GM19455 (cell line): ENCODE measurements around the gene USP22.
"Not testable (repeated sequence)": the region's sequence is repeated elsewhere in the genome, so short reads cannot be mapped to it uniquely, and the experiment has no call there.

Source experiments
- ATAC-seq: cut with Tn5 transposase; IDR thresholded peaks from one replicate; pipeline ENCODE4 v1.9.1; 2021; ENCODE audit not compliant: unreplicated experiment

The USP22 gene

DNA sequence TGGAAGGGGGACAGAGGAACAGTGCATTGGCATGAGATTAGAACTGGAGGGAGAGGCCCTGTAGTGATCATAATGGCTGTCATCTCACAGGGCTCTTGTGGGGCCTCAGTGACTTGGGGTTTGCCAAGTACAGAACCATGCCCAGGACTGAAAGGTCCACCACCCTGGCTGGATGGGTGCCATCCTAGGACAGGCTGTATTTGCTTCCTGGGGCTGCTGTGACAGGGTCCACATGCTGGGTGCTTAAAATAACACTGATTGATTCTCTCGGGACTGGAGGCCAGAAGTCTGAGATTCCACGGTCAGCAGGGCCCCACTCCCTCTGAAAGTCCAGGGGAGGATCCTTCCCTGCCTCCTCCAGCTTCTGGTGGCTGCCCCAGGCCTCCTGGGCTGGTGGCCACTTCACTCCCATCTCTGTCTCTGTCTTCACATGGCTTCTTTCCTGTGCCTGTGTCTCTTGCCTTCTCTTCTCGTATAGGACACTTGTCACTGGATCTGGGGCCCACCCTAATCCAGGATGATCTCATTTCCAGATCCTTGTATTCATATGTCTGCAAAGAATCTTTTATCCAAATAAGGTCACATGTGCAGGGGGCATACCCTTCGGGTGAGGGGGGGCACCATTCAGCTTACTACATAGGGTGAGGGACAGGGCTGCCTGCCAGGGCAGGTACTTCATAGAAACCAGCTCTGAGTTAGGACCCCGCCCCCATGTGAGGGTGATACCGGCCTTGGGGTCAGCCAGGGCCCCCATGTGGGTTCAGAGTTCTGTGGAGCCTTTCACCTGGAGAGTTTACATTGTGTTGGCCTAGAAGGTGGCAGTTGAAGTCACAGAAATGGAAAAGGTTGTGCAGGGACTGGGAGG, 52.6 kb downstream of the USP22 start:
- no peak for ATAC-seq

DNA sequence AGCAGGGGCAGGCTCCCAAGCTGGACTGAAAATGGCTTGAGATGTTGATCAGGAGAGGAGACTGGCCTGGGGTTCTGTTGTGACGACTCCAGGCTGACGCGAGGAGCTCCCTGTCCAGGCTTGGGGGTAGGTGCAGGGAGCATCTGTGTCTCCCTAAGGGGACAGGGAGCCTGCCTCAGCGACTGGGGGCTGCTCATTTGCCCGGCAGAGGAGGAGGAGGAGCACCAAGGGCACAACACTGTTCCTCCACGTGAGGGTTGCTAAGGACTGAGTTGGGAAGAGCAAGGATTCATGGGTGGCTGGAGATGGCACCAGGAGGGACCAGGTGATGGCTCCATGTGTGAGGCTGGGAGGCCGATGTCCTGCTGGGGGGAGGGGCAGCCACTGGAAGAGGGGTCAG, 53.3 kb downstream of the USP22 start:
- ATAC-seq = no peak

DNA sequence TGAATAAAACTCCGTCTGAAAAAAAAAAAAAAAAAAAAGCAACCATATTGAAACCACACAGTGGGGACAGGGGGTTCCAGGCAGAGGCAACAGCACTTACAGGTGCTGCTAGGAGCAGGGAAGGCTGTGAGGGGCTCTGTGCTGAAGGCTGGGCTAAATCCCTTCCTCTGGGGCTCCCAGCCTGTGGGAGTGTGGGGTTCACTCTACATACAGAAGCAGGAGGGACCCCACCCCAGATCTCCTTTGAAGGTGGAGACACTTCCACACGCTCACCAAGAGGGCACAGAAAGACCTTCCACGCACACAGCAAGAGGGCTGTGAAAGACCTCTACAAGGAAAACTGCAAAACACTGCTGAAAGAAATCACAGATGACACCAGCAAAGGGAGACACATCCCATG, 53.9 kb downstream of the USP22 start:
- no peak for ATAC-seq

DNA sequence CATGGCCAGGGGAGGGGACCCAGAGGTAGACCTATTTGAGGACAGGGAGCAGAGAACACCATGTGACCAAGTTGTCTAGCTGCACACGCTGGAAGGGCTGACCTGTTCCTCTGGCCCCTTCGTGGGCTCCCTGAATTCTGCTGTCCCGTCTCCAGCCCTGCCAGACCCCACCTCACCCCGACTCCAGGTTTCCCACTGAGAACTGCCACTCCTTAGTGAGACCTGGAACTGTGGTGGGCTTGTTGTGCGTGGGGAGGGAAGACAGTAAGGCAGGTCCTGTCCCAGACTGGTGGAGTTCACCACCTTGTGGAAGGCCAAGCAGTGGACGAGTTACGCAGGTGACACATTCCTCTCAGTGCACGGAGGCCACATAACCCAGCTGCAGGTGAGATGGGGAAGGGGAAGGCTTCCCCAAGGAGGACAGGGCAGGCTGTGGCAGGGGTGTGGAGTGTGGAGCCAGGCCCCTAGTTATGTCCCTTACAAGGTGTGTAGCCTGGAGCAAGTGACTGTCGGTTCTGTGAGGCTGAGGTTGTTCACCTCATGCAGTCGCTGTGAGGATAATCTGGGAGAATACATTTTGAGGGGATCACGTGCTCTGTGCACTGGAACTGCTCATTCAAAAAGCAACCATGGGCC, 54.7 kb downstream of the USP22 start:
- ATAC-seq = no peak

DNA sequence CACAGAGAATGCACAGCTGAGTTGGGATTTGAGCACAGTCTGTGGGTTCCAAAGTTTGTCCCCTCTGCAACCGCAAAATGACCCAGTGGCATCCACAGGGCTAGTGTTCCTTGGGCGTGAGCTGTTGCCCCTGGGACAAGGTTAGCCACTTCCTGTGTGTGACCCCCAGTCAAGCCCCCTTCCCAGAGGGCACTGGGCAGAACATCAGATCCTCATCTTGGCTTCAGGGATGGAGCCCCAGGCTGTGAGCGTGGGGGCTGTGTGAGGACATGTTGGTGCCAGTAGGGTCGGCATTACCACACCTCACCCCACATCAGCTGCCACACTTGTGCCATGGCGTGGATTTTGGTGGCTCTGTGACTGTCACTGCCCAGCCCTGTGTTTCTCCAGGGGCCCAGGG, 55.3 kb downstream of the USP22 start:
- ATAC-seq = no peak

DNA sequence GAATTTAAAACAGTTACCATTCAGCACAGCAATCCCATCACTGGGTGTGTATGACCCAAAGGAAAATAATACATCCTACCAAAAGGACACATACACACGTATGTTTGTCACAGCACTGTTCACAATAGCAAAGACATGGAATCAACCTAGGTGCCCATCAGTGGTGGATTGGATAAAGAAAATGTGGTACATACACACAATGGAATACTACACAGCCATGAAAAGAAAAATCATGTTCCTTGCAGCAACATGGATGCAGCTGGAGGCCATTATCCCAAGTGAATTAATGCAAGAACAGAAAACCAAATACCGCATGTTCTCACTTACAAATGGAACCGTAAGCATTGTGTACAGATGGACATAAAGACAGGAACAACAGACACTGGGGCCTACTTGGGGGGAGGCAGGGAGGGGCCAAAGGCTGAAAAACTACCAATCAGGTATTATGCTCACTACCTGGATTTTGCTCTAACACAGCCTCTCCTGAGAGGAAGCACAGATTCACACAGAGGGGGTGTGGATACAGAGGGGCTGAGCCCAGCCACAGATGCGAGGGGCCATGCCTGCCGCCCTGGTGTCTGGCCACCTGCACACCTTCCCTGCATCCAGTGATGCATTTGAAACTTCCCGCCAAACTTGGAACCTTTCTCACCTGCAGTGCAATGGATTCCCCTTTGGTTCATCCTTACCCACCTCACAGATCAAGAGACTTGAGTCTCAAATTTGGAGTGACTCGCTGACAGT, 55.9 kb downstream of the USP22 start:
- ATAC-seq = no peak

DNA sequence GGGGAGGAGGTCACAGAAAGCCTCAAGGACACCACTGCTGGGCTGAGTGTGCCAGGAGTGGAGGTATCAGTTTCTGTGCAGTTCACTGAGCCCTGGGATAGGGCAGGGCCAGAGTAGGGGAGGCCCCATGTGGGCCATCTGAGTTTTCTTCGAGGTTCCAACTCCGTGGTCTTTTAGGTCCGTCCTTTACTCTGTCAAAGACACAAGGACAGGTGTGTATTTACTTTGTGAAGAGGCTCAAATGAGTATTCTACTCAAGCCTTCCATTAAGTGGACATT, 59.5 kb downstream of the USP22 start:
- no peak for ATAC-seq

DNA sequence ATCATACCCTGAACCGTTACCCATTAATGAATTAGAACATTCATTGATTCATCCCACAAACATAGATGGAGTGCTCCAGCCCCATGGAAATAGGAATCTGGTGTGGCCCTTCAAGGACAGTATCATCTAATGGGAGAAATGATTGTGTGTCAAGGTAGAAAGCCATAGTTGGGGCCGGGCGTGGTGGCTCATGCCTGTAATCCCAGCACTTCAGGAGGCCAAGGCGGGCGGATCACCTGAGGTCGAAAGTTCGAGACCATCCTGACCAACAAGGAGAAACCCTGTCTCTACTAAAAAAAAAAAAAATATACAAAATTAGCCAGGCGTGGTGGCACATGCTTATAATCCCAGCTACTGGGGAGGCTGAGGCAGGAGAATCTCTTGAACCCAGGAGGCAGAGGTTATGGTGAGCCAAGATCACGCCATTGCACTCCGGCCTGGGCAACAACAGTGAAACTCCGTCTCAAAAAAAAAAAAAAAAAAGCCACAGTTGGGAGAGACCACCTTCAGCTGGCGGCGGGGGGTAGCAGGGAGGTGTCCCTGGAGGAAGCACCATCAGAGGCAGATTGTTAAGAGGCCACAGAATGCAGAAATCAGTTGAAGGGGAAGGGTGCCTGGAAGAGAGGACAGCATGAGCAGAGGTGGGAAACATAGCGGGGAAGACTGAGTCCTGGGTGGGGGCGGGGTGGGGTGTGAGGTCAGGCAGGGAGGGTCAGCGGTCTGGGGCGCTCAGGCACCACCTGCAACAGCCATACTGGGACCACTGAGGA, 60.0 kb downstream of the USP22 start:
- no peak for ATAC-seq

DNA sequence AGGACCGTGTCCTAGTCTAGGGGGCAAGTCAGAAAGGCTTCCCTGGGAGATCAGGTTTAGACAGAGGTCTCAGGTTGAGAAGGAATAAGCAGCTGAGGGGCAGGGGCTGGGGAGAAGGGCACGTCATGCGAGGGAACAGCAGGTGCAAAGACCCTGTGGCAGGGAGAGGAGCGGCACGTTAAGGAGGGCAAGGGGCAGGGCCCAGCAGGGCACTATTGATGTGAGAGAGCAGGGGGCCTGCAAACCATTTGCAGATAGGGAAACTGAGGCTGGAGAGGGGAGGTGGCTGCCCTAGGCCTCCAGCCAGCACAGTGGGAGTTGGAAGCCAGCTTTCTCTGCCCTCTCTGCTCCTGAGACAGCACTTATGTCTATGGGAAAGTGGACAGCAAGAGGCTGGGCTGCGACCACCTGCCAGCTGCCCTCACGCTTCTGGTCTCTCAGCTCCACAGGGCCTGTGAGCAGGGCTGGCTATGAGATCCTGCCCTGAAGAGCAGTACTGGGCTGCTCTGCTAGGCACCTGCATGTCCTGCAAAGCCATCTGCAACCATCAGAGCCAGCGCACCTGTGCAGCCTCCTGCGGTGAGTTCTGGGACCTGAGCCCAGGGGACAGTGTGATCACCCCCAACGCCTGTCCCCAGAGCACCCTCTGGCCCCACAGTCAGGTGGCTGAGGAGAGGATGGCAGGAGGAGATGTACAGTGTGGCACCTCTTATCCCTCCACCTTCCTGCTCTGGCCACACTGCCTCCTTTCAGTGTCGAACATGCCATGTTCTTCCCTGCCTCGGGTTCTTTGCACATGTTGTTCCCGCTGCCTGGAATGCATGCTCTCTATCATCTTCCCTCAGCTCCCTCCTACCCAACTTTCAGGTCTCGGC, 61.5 kb downstream of the USP22 start:
- ATAC-seq = no peak

DNA sequence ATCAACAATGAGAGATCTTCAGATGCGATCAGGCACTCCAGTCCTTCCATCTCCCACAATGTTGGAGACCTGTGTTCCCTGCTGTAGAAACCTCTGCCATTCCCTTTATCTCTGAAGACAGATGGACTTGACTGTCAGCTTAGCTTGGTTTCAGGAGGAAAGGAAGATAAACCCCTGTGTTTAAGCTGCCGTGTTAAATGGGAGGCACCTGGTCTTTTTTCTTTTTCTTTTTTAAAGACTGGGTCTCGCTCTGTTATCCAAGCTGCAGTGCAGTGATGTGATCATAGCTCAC, 63.1 kb downstream of the USP22 start:
- no peak for ATAC-seq

DNA sequence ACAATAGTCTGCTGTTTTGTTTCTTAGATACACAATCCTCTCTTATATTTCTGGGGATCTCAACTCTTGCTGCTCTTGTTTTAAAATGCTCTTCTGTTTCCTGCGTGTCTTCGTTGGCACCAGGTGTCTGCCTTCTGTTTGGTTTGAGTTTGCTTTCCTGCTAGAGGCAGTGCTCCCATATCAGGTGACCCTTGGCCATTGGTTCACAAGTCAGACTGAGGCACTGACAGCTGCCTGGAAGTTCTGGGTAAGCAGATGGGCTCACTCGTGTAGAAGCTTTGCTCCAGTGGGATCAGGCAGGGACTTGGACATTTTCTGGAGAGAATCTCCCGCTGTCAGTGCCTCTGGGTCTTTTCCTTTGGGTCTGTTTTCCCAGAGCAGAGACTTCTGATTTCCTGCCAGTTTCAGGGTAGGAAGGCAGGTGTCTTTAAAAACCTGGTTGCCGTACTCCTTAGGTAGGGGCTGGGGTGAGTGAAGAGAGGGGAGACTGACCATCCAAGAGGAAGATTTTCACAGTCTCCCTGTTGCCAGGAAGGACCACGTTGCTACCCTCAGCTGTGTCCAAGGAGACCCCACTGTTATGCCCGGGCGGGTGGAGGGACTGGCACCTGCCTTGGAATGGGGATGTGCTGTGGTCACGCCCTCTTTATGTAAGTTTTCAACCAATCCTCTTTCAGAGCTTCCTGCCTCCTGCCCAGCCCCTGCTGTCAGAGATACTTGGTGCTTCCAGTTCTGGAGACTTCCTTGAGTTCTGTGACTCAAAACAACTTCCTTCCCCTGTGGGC, 63.6 kb downstream of the USP22 start:
- not testable (repeated sequence) for ATAC-seq

DNA sequence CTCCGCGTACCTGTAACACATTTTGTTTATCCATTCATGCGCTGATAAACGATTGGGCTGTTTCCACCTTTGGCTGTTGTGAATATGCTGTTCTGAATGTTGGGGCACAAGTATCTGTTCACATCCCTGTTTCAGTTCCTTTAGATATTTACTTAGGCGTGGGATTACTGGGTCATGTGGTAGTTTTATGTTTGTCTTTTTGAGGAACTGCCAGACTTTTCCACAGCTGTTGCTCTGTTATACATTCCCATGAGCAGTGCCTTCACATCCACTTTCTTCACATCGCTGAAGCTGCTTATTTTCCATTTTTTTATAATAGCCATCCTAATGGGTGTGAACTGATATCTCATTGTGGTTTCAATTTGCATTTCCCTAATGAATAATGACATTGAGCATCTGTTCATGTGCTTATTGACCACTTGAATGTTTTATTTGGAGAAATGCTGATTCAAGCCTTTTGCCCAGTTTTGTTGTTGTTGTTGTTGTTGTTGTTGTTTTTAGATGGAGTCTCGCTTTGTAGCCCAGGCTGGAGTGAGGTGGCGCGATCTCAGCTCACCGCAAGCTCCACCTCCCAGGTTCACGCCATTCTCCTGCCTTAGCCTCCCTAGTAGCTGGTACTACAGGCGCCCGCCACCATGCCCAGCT, 65.1 kb downstream of the USP22 start:
- ATAC-seq = not testable (repeated sequence)

DNA sequence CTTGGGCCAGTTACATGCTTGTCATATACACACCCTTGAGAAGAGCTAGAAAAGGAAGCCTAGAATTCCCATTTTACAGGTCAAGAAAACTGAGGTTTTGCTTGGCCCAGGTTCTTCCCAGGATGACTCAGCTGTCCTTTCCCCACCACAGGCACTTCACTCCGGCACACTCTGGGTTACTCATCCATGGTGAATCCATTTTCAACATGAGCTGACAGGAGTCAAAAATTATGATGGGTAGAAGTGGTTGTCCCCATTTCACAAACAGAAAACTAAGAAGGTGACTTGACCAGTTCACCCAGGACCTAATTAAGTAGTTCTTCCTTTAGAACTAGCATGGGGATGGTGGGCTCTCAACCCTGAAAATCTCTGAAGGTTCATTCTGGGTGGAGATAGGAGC, 67.2 kb downstream of the USP22 start:
- ATAC-seq = no peak

DNA sequence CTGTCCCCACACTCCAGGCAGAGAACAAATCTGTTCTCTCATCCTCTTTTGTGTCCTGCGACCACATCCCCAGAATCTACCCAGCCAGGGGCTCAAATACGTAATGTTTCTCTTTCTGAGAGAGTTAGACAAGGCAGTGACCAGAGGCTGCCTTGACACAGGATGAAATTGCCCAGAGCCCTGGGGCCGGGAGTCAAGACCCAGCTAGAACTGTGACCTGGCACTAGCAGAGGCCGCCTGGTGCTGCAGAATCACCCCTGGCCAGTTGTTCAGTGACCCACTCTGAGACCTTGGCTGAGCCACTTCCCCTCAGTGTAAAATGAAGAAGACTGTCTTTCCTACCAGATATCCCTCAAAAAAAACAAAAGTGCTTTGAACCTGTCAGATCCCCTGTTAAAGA, 72.5 kb downstream of the USP22 start:
- ATAC-seq = no peak

DNA sequence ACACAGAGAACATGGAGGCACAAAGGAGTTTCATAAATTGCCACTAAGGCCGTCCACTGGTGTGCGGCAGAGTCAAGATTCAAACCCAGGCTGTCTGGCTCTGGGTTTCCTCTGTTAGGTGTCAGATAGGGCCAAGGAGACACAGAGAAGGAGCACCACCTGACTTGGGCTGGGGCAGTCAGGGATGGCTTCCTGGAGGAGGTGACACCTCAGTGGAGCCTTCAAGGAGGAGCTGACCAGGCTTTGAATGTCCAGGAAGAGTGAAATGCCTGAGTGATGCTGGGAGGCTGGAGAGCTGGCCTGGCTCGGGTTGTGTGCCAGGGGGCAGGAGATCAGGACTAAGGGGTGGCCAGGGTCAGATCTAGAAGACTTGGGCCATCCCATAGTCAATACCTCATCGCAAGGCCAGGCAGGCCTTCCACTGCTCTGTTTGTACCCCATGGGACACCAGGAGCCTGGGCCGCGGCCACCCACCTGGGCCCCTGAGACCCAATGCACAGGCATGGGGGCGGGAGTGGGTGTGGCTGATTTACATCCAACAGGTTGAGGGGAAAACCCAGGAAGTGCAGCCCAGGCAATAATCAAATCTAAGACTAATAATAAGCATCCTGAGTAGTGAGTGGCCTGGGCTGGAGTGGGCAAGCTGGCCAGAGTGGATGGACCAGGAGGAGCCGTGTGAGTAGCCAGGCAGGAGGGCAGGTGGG, 73.7 kb downstream of the USP22 start:
- no peak for ATAC-seq

DNA sequence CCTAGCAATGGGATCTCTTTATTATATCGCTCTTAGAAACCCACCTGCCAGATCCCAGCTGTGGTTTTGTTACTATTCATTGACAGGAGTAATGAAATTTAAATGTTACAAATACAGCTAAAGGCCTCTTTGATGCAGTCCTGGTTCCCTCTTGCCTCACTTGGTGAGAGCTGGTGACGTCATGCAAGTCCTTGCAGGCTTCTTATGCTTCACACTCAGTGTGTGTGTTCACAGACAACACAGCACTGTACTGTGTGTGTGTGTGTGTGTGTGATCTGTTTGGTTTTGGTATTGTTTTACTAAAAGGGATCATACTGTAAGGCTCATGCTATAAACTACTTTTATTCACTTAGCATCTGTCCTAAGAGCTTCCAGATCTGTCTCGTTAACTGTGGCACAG, 75.0 kb downstream of the USP22 start:
- ATAC-seq = no peak

DNA sequence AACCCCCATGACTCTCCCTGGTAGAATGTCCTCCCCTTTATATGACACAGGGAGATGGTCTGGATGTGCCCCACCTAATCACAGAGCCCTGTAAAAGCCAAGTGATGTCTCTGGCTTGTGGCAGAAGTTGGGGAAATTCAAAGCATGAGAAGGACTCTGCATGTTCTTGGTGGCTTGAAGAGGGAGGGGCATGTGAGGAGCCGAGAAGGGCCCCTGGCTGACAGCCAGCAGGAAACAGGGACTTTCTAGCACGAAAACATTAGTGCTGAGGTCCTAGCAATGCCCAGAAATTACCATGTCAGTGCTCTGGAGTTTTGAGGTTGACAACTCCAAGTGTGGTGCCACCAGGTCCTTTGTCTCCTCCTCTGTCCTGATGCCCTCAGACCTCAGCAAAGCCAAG, 75.9 kb downstream of the USP22 start:
- ATAC-seq = no peak

DNA sequence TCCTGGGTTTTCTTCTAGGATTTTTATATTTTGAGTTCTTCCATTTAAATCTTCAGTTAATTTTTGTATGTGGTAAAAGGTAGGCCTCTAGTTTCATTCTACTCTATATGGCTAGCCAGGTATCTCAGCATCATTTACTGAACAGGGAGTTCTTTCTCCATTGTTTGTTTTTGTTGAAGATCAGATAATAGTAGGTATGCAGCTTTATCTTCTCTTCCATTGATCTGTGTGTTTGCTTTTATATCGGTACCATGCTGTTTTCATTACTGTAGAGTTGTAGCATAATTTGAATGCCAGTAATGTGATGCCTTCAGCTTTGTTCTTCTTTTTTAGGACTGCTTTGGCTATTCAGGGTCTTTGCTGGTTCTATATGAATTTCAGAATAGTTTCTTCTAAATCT, 77.3 kb downstream of the USP22 start:
- ATAC-seq = no peak

DNA sequence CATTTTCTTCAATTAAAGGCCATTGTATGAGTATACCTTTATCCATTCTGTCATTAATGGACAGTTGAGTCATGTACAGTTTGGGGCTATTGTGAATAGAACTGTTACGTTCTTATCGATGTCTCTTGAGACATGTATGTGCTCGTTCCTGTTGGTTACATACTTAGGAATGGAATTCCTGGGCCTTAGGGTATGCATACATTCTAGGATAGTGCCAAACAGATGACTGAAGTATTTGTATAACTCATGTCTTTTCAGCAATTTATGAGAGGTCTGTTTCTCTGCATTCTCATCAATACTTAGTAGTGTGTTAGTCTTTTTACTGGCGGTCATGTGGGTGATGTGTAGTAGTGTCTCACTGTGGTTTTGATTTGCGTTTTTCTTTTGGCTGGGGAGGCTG, 81.2 kb downstream of the USP22 start:
- no peak for ATAC-seq
